Brain microvascular endothelial cell (primary cell): Measurements from ENCODE around the gene AK2.
"Not testable (repeated sequence)": the region's sequence is repeated elsewhere in the genome, so short reads cannot be mapped to it uniquely, and the experiment has no call there.

Experiments
- DNase-seq: peaks from one replicate; pipeline ENCODE4 v3.0.0-alpha.2; 2020
- H3K27ac ChIP-seq: fragments of 250-450 bp; sonication (Bioruptor Pico); 2 replicates; pipeline ENCODE4 v1.5.1; 2020; ENCODE audit warnings: mild to moderate bottlenecking, moderate library complexity
- H3K27me3 ChIP-seq: fragments of 250-450 bp; sonication (Bioruptor Pico); replicated peaks from 2 replicates; pipeline ENCODE4 v1.5.1; 2020; ENCODE audit warnings: mild to moderate bottlenecking
- H3K36me3 ChIP-seq: fragments of 250-450 bp; sonication (Bioruptor Pico); replicated peaks from 2 replicates; pipeline ENCODE4 v1.5.1; 2020; ENCODE audit warnings: mild to moderate bottlenecking
- H3K4me3 ChIP-seq: 2 replicates; pipeline ENCODE4 v1.5.1; 2011; ENCODE audit warnings: low read depth, mild to moderate bottlenecking, control low read depth, low read length, moderate library complexity
- CTCF ChIP-seq: IDR thresholded peaks from 2 replicates; pipeline ENCODE4 v1.5.1; 2011; ENCODE audit warnings: low read depth, mild to moderate bottlenecking, moderate library complexity, low read length, control low read depth, inconsistent platforms; ENCODE audit errors: missing control alignments
- in situ Hi-C: cut with HindIII; loops from 2 replicates; pipeline ENCODE4 v1.10.0; 2017; ENCODE audit warnings: low sequenced_read_pairs, low pct_ligation_motif_present

AK2 gene

DNA sequence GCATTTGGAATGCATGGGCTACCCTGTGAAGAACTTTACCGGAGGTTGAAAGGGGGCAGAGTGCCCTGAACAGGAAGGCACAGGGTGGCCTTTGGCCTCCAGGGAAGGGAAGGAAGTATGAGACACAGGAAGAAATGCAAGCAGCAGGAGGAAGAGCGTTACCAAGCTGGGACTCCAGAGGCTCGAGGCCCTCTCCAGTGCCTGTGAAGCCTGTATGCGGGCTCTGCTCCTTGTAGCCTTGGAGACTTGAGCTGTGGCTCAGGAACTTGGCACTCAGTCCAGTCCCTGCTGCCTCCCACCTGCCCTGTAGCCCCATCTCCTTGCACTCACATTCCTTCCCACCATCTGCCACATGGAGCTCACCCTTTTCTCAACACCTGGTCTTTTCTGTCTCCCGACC is 38.6 kb downstream of the AK2 start:
- TF ChIP-seq CTCF: no peak
- Histone ChIP-seq H3K27me3 (no peaks in the 10 kb centered on the region), H3K27ac (peak overlapping the region; percentile 97), H3K36me3 (no peaks in the 10 kb centered on the region), H3K4me3 (no peak overlapping the region)
- no peak for DNase-seq
- in situ Hi-C loops: no loop called here

GRCh38 chr1:32997381-32997891 is 39.2 kb downstream of the AK2 start:
- H3K4me3 ChIP-seq: no peak overlapping the region
- in situ Hi-C loops: no loop called here
- TF ChIP-seq CTCF: no peak
- DNase-seq: peak; percentile 88
- no peaks in the 10 kb centered on the region for H3K36me3 ChIP-seq
- H3K27me3 ChIP-seq: no peaks in the 10 kb centered on the region
- peak overlapping the region; percentile 97 for H3K27ac ChIP-seq

DNA sequence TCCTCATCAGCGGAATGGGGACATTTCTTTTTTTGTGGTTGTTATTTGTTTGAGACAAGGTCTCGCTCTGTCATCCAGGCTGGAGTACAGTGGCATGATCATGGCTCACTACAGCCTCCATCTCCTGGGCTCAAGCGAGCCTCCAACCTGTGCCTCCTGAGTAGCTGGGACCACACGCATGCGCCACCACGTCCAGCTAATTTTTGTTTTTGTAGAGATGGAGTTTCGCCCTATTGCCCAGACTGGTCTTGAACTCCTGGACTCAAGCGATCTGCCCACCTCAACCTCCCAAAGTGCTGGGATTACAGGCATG is 43.4 kb downstream of the AK2 start:
- DNase-seq, H3K27me3 ChIP-seq, H3K4me3 ChIP-seq, in situ Hi-C loops, H3K36me3 ChIP-seq: not testable (repeated sequence)
- peak overlapping the region; percentile 96 for H3K27ac ChIP-seq

GRCh38 chr1:32992489-32993323 is 44.0 kb downstream of the AK2 start:
- no peaks in the 10 kb centered on the region for H3K36me3 ChIP-seq
- DNase-seq: peak; percentile 97
- peak overlapping the region; percentile 96 for H3K27ac ChIP-seq
- H3K4me3 ChIP-seq: no peak overlapping the region
- in situ Hi-C loops: no loop called here
- no peak for TF ChIP-seq CTCF
- no peaks in the 10 kb centered on the region for H3K27me3 ChIP-seq

- no peak overlapping the region for H3K4me3 ChIP-seq
- H3K27ac ChIP-seq: peak overlapping the region; percentile 96
- DNase-seq: no peak
- TF ChIP-seq CTCF: no peak
- no peaks in the 10 kb centered on the region for H3K36me3 ChIP-seq
- H3K27me3 ChIP-seq: no peaks in the 10 kb centered on the region
- in situ Hi-C loops: no loop called here
These were observed 44.7 kb downstream of the AK2 start for GRCh38 chr1:32991819-32992488.

DNA sequence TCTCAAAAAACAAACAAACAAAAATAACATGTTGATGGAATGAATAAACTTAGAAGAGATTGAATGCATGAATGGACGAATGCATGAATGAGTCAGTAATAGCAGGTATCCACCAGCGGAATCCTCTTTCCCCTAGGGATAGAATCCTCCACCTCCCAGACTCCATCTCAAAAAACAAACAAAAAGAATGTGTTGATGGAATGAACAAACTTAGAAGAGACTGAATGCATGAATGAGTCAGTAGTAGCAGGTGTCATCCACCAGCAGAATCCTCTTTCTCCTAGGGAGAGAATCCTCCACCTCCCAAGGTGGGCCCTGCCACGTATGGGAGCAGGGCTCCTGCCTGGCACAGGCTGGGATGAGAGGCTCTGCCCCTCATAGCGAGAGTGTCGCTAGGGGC is 45.3 kb downstream of the AK2 start:
- Histone ChIP-seq H3K4me3 (no peak overlapping the region), H3K27ac (no peak overlapping the region), H3K36me3 (no peaks in the 10 kb centered on the region), H3K27me3 (no peaks in the 10 kb centered on the region)
- in situ Hi-C loops: no loop called here
- DNase-seq: no peak
- TF ChIP-seq CTCF: no peak
